Islet precursor cell (in vitro differentiated cells): ENCODE data around the gene SUSD2.
A peak's percentile ranks its signal among the peaks of the same experiment; 100 is the strongest.
"Not testable (repeated sequence)": the region's sequence is repeated elsewhere in the genome, so short reads cannot be mapped to it uniquely, and the experiment has no call there.

Experiments
- DNase-seq: peaks from one replicate; pipeline ENCODE4 v3.0.0-alpha.2; 2018

SUSD2 gene

GRCh38 chr22:24181088-24181995 lies at the start of gene SUSD2:
SUSD2 (plus strand) TSS chr22:24181487; CDS start chr22:24181520, 33 bp downstream.
- peak; percentile 83 for DNase-seq

GRCh38 chr22:24133187-24133965 lies 47.9 kb upstream of the SUSD2 start:
- no peak for DNase-seq

- no peak for DNase-seq
Measured at GRCh38 chr22:24134090-24134846, 47.0 kb upstream of the SUSD2 start.

GRCh38 chr22:24136533-24136932 lies 44.8 kb upstream of the SUSD2 start:
- DNase-seq: not testable (repeated sequence)

- no peak for DNase-seq
Measured at GRCh38 chr22:24137595-24137994, 43.7 kb upstream of the SUSD2 start.

GRCh38 chr22:24138649-24139420 lies 42.5 kb upstream of the SUSD2 start:
- DNase-seq: no peak

GRCh38 chr22:24140357-24140756 lies 40.9 kb upstream of the SUSD2 start:
- DNase-seq: no peak

GRCh38 chr22:24141586-24141985 lies 39.7 kb upstream of the SUSD2 start:
- DNase-seq: no peak

GRCh38 chr22:24142241-24142640 lies 39.0 kb upstream of the SUSD2 start:
- DNase-seq: peak; percentile 80

GRCh38 chr22:24142831-24143230 lies 38.5 kb upstream of the SUSD2 start:
- DNase-seq: no peak

GRCh38 chr22:24144056-24144777 lies 37.1 kb upstream of the SUSD2 start:
- DNase-seq: no peak

- no peak for DNase-seq
Measured at GRCh38 chr22:24144778-24145085, 36.6 kb upstream of the SUSD2 start.

- no peak for DNase-seq
Measured at GRCh38 chr22:24145446-24146193, 35.7 kb upstream of the SUSD2 start.

GRCh38 chr22:24146194-24146616 lies 35.1 kb upstream of the SUSD2 start:
- peak; percentile 79 for DNase-seq

- peak; percentile 62 for DNase-seq
Measured at GRCh38 chr22:24146791-24147353, 34.4 kb upstream of the SUSD2 start.

- no peak for DNase-seq
Measured at GRCh38 chr22:24147666-24148065, 33.6 kb upstream of the SUSD2 start.

- DNase-seq: no peak
Measured at GRCh38 chr22:24148266-24149197, 32.8 kb upstream of the SUSD2 start.

GRCh38 chr22:24149198-24149590 lies 32.1 kb upstream of the SUSD2 start:
- no peak for DNase-seq

- DNase-seq: no peak
Measured at GRCh38 chr22:24153353-24153752, 27.9 kb upstream of the SUSD2 start.

- DNase-seq: no peak
Measured at GRCh38 chr22:24153959-24154358, 27.3 kb upstream of the SUSD2 start.
